DMS 273 (cell line): ENCODE measurements around the gene CEP44.

ENCODE experiments used
- DNase-seq: peaks from one replicate; lab custom pipeline; 2025; ENCODE audit not compliant: unreplicated experiment; lab: John Stamatoyannopoulos, UW

Gene CEP44

GRCh38 chr4:174381440-174381800, 97.7 kb downstream of the CEP44 start:
- DNase-seq = no peak
